Left ventricle myocardium inferior (tissue), 1 donor: ENCODE results near the gene TLR3. TPM values are rescaled to one million over a fixed set of nuclear protein-coding genes. Genes with fewer than 3 reads are reported as not detected.

Experiments used
- DNase-seq: peaks from one replicate; pipeline ENCODE4 v3.0.0-alpha.2; 2020
- H3K27ac ChIP-seq: fragments of 200-600 bp; replicated peaks from 2 replicates; pipeline ENCODE4 v1.8.0; 2021
- H3K27me3 ChIP-seq: fragments of 200-600 bp; 2 replicates; pipeline ENCODE4 v1.8.0; 2021; ENCODE audit warnings: low read depth
- H3K36me3 ChIP-seq: fragments of 200-600 bp; 2 replicates; pipeline ENCODE4 v1.8.0; 2021
- H3K4me1 ChIP-seq: fragments of 200-600 bp; 2 replicates; pipeline ENCODE4 v1.8.0; 2021
- H3K4me3 ChIP-seq: fragments of 200-600 bp; 2 replicates; pipeline ENCODE4 v1.8.0; 2021; ENCODE audit warnings: mild to moderate bottlenecking, moderate library complexity
- H3K9me3 ChIP-seq: fragments of 200-600 bp; replicated peaks from 2 replicates; pipeline ENCODE4 v1.8.0; 2021
- intact Hi-C: fragments of 100-400 bp; cut with micrococcal nuclease; formaldehyde crosslinking; loops from one replicate; pipeline ENCODE4 v1.11.0; 2022
- total RNA-seq: library from RNA; stranded (reverse); fragmentation: NEBNext Ultra II Directional; extraction: Animal tissue kit (Norgen Biotek cat#: 25700); gene quantifications from one replicate; pipeline ENCODE4 v1.2.1, GENCODE V29; 2021
- TF ChIP-seq, protein P1 (sequence below): fragments of 200-600 bp; IDR thresholded peaks from 2 replicates; pipeline ENCODE4 v1.8.0; 2021; ENCODE audit warnings: antibody characterized with exemption, mild to moderate bottlenecking, borderline replicate concordance
- donor health status: DM: no; HTN: yes; CAD: no; lungs with severe emphysema.

TLR3 gene
- total RNA-seq, 1 donor from 2014 or later = 4.9 TPM

DNA sequence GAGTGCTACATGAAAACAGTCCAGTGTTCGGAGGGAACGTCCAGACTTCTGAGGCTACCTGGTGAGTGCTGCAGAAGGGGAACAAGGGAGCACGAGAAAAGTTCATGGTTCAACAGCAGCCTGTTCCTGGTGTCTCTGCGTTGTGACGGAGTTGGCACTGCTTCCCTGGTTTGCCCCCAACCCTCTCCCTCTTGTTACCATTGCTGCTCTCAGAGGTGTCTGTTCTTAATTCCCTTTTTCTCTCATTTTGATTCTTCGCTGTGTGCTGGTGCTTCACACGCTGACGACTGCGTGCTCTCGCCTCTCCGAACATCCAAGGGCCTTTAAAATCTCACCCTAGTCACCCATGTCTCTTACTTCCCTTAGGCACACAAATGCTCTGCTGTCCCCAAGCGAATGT lies 34.0 kb downstream of the TLR3 start:
- no peak for DNase-seq
- intact Hi-C loops = no loop called here
- H3K9me3 ChIP-seq = no peaks in the 10 kb centered on the region
- H3K27me3 ChIP-seq = peaks cover 37% of the 10 kb centered on the region
- TF ChIP-seq, protein P1, sequence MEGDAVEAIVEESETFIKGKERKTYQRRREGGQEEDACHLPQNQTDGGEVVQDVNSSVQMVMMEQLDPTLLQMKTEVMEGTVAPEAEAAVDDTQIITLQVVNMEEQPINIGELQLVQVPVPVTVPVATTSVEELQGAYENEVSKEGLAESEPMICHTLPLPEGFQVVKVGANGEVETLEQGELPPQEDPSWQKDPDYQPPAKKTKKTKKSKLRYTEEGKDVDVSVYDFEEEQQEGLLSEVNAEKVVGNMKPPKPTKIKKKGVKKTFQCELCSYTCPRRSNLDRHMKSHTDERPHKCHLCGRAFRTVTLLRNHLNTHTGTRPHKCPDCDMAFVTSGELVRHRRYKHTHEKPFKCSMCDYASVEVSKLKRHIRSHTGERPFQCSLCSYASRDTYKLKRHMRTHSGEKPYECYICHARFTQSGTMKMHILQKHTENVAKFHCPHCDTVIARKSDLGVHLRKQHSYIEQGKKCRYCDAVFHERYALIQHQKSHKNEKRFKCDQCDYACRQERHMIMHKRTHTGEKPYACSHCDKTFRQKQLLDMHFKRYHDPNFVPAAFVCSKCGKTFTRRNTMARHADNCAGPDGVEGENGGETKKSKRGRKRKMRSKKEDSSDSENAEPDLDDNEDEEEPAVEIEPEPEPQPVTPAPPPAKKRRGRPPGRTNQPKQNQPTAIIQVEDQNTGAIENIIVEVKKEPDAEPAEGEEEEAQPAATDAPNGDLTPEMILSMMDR = no peak
- no peaks in the 10 kb centered on the region for H3K36me3 ChIP-seq
- no peak overlapping the region for H3K27ac ChIP-seq
- peaks cover 10% of the 10 kb centered on the region for H3K4me1 ChIP-seq
- no peak overlapping the region for H3K4me3 ChIP-seq

DNA sequence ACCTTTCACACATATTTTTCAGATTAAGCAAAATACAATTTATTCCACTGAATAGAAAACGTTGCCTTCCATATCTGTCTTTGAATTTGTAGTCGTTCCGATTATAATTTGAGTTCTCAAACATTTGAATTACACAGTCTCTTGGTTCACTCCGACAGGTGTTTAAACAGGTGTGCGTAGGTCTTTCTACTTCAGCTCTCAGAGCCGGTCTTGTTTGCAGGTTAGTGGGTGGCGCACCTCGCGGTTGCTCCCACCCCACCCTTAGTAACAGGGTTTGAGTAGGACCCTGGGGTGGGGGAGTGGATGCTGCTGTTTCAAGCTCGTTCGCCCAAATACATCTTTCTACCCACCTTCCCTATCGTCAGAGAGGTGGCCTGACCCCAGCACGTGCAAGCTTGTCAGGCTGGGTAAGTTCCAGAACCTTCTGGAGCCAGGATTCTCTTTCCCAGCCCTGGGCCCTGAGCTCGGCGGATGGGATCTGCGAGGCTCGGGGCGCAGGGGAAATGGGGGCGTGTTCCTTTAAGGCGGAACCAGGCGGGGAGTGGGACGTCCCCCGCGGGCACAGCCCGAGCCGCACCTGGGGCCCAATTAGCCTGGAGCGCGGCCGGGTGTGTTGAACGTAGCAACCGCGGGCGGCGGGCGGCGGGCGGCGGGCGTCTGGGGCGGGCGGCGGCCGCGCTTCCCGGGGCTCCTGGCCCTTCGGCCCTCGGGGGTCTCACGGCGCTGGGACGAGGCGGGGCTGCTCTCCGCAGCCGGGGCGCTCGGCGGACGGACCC lies 35.3 kb downstream of the TLR3 start, which contains the start of gene FAM149A:
Gene FAM149A (plus strand): TSS at position 591 of the 776 bp plus-strand sequence.
- TF ChIP-seq, protein P1 = no peak
- Histone ChIP-seq H3K27me3 (peaks cover 37% of the 10 kb centered on the region), H3K9me3 (no peaks in the 10 kb centered on the region), H3K27ac (no peak within 1 kb of the TSS), H3K4me3 (peak within 1 kb of the TSS; percentile 69), H3K36me3 (no peaks in the 10 kb centered on the region), H3K4me1 (peaks cover 10% of the 10 kb centered on the region)
- intact Hi-C loops = no loop called here
- DNase-seq = peak; percentile 24

DNA sequence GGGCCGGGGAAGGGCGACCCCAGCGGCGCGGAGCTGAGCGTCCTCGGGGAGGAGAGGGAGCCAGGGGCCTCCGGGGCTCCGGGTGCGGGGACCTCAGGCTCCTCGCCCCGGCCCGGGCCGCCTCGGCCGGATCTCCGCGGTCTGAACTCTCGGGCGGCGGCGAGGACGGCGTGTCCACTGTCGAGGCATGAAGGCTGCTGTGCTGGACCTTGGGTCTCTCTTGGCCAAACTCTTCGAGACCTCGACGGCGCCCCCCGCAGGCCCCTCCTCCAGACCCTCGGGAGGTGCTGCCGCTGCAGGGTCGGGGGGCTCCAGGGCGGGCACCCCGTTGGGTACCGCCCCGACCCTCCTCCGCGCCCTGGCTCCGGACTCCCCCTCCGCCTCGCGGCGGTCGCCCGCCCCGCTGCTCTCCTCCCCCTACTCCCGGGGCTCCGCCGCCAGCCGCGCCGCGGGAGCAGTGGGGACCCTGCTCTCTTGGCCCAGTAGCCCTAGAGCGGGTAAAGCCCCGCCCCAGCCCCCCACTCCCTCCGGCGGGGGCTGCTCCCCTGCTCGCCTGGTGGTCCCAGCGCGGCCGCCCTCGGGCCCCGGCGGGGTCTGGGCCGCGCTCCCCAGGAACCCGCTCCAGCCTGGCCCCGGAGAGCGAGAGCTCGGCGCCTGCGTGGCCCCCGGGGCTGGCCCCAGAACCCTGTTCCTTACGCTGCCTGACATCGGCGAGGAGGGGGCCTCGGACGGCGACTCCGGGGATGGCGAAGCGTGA lies 36.1 kb downstream of the TLR3 start:
- TF ChIP-seq, protein P1 = no peak
- DNase-seq = no peak

DNA sequence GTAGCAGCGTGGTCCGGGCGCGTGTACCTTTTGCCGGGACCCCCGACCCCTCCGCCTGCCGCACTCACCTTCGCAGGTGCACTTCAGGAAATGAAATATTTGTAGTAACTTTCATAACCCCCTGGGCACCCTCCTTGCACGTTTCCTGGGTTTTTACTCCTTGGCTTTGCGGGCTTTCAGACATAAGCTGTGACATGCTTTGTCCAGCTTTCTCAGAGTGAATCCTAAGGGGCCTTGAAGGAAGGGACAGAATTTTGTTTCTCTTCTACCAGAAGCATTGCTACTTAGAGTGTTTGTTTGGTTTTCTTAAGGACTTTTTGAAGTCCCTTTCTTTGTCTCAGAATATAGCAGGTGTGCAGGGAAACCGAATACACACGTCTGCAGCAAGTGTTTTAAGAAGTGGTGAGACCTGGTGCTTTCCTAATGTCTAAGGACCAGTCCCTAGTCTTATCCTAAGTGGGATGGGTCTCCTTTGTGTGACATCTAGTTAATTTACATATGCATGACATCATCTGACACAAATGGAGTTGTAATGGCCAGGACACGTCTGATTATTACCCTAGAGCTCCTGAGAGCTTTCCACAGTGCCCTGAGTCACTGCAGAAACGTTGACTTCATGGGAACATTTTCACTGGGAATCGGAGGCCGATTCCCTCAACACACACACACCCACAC lies 36.8 kb downstream of the TLR3 start:
- DNase-seq = no peak
- Histone ChIP-seq H3K9me3 (no peaks in the 10 kb centered on the region), H3K36me3 (no peaks in the 10 kb centered on the region), H3K4me3 (peak overlapping the region; percentile 69), H3K4me1 (peaks cover 10% of the 10 kb centered on the region), H3K27me3 (peaks cover 37% of the 10 kb centered on the region), H3K27ac (no peak overlapping the region)
- TF ChIP-seq, protein P1 = no peak
- intact Hi-C loops = no loop called here

More for the DNA sequence above, 36.1 kb downstream of the TLR3 start:
- peak overlapping the region; percentile 69 for H3K4me3 ChIP-seq
- H3K4me1 ChIP-seq = peaks cover 10% of the 10 kb centered on the region
- intact Hi-C loops = no loop called here
- no peak overlapping the region for H3K27ac ChIP-seq
- H3K27me3 ChIP-seq = peaks cover 37% of the 10 kb centered on the region
- H3K9me3 ChIP-seq = no peaks in the 10 kb centered on the region
- no peaks in the 10 kb centered on the region for H3K36me3 ChIP-seq

DNA sequence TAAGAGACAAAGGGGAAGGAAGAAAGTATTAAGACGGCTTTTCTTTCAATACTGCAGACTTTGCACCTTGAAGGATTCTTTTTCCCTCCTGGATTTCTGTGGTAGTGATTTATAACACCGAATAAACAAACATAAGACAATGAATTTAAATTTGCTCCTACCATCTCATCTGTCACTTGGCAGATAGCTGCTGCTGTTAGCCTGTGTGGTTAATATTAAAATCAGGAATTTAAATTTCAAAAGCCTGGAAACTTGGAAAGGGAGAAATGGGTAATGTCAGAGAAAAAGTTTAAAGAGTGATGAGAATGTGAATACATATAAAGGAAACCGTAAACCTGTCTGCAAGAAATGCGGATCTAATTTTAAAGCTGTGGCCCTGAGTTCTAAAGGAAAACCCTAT lies 39.0 kb downstream of the TLR3 start:
- Histone ChIP-seq H3K9me3 (no peaks in the 10 kb centered on the region), H3K4me3 (no peak overlapping the region), H3K36me3 (no peaks in the 10 kb centered on the region), H3K4me1 (peaks cover 10% of the 10 kb centered on the region), H3K27me3 (peaks cover 37% of the 10 kb centered on the region), H3K27ac (no peak overlapping the region)
- DNase-seq = no peak
- intact Hi-C loops = no loop called here
- TF ChIP-seq, protein P1 = no peak
